ENCODE data around the gene CPA2.
"Not testable (repeated sequence)": the region's sequence is repeated elsewhere in the genome, so short reads cannot be mapped to it uniquely, and the experiment has no call there.

CPA2 gene

GRCh38 chr7:130266258-130266960 is at the start of gene CPA2:
CPA2 (plus strand) TSS chr7:130266863; CDS start chr7:130266882, 19 bp downstream.
- DNase-seq (ENCODE audit: low read depth) = no peak

GRCh38 chr7:130218806-130219620 is 47.6 kb upstream of the CPA2 start:
- DNase-seq (ENCODE audit: low read depth) = no peak

- DNase-seq (ENCODE audit: low read depth) = no peak
Observed at GRCh38 chr7:130219871-130220270, 46.8 kb upstream of the CPA2 start.

- DNase-seq (ENCODE audit: low read depth) = no peak
Observed at GRCh38 chr7:130221746-130222145, 44.9 kb upstream of the CPA2 start.

- no peak for DNase-seq (ENCODE audit: low read depth)
Observed at GRCh38 chr7:130223646-130224045, 43.0 kb upstream of the CPA2 start.

GRCh38 chr7:130224210-130224609 is 42.5 kb upstream of the CPA2 start:
- no peak for DNase-seq (ENCODE audit: low read depth)

- peak; percentile 39 for DNase-seq (ENCODE audit: low read depth)
Observed at GRCh38 chr7:130224923-130225322, 41.7 kb upstream of the CPA2 start.

GRCh38 chr7:130226333-130226732 is 40.3 kb upstream of the CPA2 start:
- DNase-seq (ENCODE audit: low read depth) = no peak

GRCh38 chr7:130227883-130228575 is 38.6 kb upstream of the CPA2 start:
- DNase-seq (ENCODE audit: low read depth) = no peak

- DNase-seq (ENCODE audit: low read depth) = no peak
Observed at GRCh38 chr7:130228840-130229502, 37.7 kb upstream of the CPA2 start.

GRCh38 chr7:130229981-130230380 is 36.7 kb upstream of the CPA2 start:
- DNase-seq (ENCODE audit: low read depth) = not testable (repeated sequence)

GRCh38 chr7:130231792-130232191 is 34.9 kb upstream of the CPA2 start:
- no peak for DNase-seq (ENCODE audit: low read depth)

GRCh38 chr7:130232209-130232608 is 34.5 kb upstream of the CPA2 start:
- DNase-seq (ENCODE audit: low read depth) = no peak

- DNase-seq (ENCODE audit: low read depth) = no peak
Observed at GRCh38 chr7:130234078-130234477, 32.6 kb upstream of the CPA2 start.

- not testable (repeated sequence) for DNase-seq (ENCODE audit: low read depth)
Observed at GRCh38 chr7:130236361-130236760, 30.3 kb upstream of the CPA2 start.

GRCh38 chr7:130240240-130240639 is 26.4 kb upstream of the CPA2 start:
- DNase-seq (ENCODE audit: low read depth) = no peak

GRCh38 chr7:130242198-130243014 is 24.3 kb upstream of the CPA2 start:
- peak; percentile 87 for DNase-seq (ENCODE audit: low read depth)

GRCh38 chr7:130243486-130243885 is 23.2 kb upstream of the CPA2 start:
- DNase-seq (ENCODE audit: low read depth) = peak; percentile 10

- not testable (repeated sequence) for DNase-seq (ENCODE audit: low read depth)
Observed at GRCh38 chr7:130246491-130246890, 20.2 kb upstream of the CPA2 start.

- not testable (repeated sequence) for DNase-seq (ENCODE audit: low read depth)
Observed at GRCh38 chr7:130248842-130249241, 17.8 kb upstream of the CPA2 start.

- not testable (repeated sequence) for DNase-seq (ENCODE audit: low read depth)
Observed at GRCh38 chr7:130249626-130250025, 17.0 kb upstream of the CPA2 start.
